Choroid plexus epithelial cell (primary cell): Measurements from ENCODE around the gene PLEKHA8.

Experiments used
- DNase-seq: peaks from one replicate; pipeline ENCODE4 v3.0.0-alpha.2; 2010; ENCODE audit warnings: low read depth
- H3K4me3 ChIP-seq: 2 replicates; pipeline ENCODE4 v1.5.1; 2011; ENCODE audit warnings: low read depth, mild to moderate bottlenecking, control low read depth, low read length, moderate library complexity
- TF ChIP-seq, protein P1 (sequence below): conservative IDR thresholded peaks from 2 replicates; pipeline ENCODE4 v1.5.1; 2011; ENCODE audit warnings: low read depth, mild to moderate bottlenecking, control low read depth, inconsistent platforms, low read length, moderate library complexity

The PLEKHA8 gene

DNA sequence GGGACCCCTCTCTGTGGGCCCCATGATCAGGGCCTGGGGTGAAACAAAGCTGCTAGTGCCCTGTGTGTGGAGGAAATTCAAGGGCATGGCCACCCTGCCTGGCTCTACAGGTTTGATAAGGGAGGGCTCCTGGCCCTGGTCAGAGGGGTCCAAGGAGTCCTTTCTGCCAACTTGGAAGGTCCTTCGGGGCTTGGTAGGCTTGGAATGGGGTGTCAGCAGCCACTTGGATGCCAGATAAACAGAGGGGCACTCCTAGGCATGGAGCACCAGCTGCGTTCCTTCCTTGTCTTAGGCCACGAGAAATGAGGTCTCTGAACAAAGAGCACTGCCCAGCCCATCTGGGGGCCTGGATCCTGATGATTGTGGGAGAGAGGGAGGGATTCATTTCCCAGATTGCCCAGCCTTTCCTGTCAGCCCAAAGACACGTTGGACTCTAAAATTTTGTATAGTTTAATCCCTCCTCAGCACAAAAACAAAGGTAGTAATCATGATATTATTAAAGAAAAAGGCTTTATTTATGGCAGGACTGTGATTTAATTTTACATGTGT is 111.7 kb downstream of the PLEKHA8 start:
- no peak overlapping the region for H3K4me3 ChIP-seq
- no peak for DNase-seq
- TF ChIP-seq, protein P1, sequence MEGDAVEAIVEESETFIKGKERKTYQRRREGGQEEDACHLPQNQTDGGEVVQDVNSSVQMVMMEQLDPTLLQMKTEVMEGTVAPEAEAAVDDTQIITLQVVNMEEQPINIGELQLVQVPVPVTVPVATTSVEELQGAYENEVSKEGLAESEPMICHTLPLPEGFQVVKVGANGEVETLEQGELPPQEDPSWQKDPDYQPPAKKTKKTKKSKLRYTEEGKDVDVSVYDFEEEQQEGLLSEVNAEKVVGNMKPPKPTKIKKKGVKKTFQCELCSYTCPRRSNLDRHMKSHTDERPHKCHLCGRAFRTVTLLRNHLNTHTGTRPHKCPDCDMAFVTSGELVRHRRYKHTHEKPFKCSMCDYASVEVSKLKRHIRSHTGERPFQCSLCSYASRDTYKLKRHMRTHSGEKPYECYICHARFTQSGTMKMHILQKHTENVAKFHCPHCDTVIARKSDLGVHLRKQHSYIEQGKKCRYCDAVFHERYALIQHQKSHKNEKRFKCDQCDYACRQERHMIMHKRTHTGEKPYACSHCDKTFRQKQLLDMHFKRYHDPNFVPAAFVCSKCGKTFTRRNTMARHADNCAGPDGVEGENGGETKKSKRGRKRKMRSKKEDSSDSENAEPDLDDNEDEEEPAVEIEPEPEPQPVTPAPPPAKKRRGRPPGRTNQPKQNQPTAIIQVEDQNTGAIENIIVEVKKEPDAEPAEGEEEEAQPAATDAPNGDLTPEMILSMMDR = no peak

DNA sequence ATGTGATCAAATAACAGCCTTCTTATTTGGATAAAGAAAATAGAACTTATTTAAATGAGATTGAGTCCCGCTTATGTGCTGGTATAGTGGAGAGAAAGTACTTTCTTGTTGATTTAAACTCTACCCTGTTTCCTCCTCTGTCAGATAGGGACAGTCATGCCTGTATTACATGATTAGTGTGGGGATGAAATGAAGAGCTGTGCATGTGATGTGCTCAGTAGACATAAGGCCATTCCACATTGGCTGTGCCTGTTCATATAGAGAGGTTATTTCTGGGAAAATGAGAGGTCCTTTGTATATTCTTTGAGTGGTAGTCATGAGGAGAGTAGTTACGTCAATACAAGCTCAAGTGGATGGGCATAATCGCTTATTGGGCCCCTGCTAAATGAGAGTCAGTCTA is 112.2 kb downstream of the PLEKHA8 start:
- no peak overlapping the region for H3K4me3 ChIP-seq
- DNase-seq = no peak
- TF ChIP-seq, protein P1 = no peak

DNA sequence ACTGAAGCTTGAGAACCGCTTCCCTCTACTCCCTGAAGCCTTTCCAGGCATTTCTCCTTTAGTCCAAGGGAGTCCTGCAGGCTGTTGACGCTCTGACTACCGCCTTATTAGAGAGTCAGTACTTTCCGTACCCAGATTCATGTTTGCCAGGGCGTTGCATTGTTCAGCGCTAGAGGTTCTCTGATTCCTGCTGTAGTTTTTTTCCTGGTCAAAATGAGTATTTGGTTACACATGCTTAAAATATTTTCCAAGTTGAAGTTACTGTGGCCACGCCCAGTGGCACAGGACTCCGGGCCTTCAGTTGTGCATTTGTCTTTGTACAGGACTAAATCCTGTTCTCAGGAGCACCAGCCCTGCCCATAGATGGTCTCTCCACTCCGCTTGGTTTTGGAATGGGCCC is 114.5 kb downstream of the PLEKHA8 start:
- H3K4me3 ChIP-seq = no peak overlapping the region
- TF ChIP-seq, protein P1 = no peak
- DNase-seq = peak; percentile 43

DNA sequence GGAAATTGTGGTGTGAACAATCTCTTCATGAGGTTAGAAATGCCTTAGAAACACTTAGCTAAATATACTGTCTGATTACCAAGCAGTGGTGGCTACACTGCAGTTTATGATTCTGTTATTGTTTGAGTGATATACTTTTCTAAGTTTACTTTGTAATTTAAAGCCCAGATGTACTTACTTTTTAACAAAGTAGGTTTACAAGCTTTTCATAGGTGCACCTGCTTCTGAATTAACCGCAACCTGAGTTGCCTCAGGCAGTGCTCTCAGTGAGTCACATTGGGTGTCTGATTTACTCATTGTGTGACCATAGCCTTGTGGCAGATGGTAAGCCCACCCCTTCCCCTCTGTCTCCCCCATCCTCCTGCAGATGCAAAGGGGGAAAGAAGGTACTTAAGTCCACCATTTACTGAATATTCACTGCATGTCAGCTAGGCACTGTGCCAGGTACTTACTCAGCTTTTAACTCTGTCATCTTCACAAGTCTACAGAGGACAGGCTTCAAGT is 115.6 kb downstream of the PLEKHA8 start:
- DNase-seq = peak; percentile 53
- no peak overlapping the region for H3K4me3 ChIP-seq
- TF ChIP-seq, protein P1 = no peak

DNA sequence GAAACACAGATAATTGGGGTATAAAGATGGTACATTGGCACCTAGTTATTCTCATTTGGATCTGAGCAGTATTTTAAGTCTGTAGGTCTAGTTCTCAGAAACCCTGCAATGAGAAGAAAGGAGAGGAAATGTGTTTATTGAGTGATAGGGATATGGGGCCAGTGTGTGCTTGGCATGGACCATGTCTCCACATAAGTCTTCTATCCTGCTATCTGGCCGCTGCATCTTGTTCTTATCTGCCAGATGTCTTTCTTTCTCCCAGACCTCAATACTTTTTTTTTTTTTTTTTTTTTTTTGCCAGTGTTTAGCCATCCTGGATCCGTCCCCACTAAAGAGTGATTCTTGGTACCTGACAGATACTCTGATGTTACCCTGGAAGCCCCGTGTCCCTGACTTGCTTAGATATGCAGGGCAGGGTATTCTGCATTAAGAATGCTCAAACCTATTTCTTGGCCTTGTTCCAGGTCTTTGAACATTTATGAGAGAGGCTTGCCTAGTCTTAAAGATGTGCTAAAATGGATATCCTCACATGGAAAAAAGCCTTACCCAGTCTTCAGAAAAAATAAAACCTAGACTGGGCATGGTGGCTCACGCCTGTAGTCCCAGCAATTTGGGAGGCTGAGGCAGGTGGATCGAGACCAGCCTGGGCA is 116.6 kb downstream of the PLEKHA8 start:
- TF ChIP-seq, protein P1 = no peak
- no peak for DNase-seq
- no peak overlapping the region for H3K4me3 ChIP-seq

DNA sequence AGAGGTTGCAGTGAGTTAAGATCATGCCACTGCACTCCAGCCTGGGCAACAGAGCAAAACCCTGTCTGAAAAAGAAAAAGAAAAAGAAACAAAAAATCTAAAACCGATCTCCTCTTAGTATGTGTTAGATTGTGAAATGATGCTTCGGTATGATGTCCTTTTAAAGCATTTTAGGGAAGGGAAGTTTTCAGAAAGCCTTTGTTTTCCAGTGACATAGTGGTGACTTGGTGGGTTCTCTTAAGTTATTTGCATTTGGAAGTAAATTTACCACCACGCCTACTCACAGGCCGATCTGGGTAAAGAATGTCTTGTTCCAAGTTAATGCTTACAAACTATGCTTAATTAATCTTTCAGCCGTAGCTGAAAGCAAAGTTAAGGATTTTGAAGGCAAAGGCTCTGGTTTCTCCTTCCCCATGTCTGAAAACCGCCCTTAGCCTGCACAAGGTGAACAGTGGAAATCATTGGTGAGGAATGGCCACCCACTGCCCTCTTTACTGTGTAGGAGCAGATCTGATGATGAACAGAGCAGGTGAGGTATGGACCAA is 117.3 kb downstream of the PLEKHA8 start:
- no peak overlapping the region for H3K4me3 ChIP-seq
- DNase-seq = no peak

More for the DNA sequence above, 117.3 kb downstream of the PLEKHA8 start:
- TF ChIP-seq, protein P1 = no peak
